SK-N-SH (cell line): Measurements from ENCODE around the gene BCO2.

Experiments
- EP300 ChIP-seq, 2 experiments: IDR thresholded peaks; 2 replicates each; pipeline versions ENCODE4 v1.4.0 to v1.6.1; 2012; ENCODE audit warnings: borderline replicate concordance in 1 of 2, low read depth in 1 of 2, low read length in 1 of 2
- EZH2phosphoT487 ChIP-seq: fragments of 200-600 bp; sonication (generic); IDR thresholded peaks from 2 replicates; pipeline ENCODE4 v1.6.1; 2017; ENCODE audit warnings: low read depth, mixed run types, mild to moderate bottlenecking, antibody characterized with exemption, moderate library complexity, borderline replicate concordance
- FOXM1 ChIP-seq: IDR thresholded peaks from 2 replicates; pipeline ENCODE4 v1.4.0; 2012; ENCODE audit warnings: low read depth, mild to moderate bottlenecking
- MEF2A ChIP-seq: IDR thresholded peaks from 2 replicates; pipeline ENCODE4 v1.4.0; 2012; ENCODE audit warnings: low read depth, borderline replicate concordance
- NFIC ChIP-seq: IDR thresholded peaks from 2 replicates; pipeline ENCODE4 v1.4.0; 2012; ENCODE audit warnings: borderline replicate concordance
- RAD21 ChIP-seq: IDR thresholded peaks from 2 replicates; pipeline ENCODE4 v1.6.1; 2012; ENCODE audit warnings: mild to moderate bottlenecking, low read length
- RXRA ChIP-seq: IDR thresholded peaks from 2 replicates; pipeline ENCODE4 v1.4.0; 2012; ENCODE audit warnings: low read depth, mild to moderate bottlenecking, borderline replicate concordance
- YY1 ChIP-seq: IDR thresholded peaks from 2 replicates; pipeline ENCODE4 v1.4.0; 2012; ENCODE audit warnings: low read depth, mild to moderate bottlenecking
- TF ChIP-seq, protein P1 (sequence below): IDR thresholded peaks from 2 replicates; pipeline ENCODE4 v1.4.0; 2012; ENCODE audit warnings: low read depth, borderline replicate concordance
- TF ChIP-seq, protein P2 (sequence below): fragments of 200-600 bp; sonication (generic); IDR thresholded peaks from 2 replicates; pipeline ENCODE4 v1.6.1; 2017; ENCODE audit warnings: antibody characterized with exemption, mild to moderate bottlenecking, moderate library complexity
- TF ChIP-seq, protein P3 (sequence below): IDR thresholded peaks from 2 replicates; pipeline ENCODE4 v1.4.0; 2012; ENCODE audit warnings: low read depth

DNA sequence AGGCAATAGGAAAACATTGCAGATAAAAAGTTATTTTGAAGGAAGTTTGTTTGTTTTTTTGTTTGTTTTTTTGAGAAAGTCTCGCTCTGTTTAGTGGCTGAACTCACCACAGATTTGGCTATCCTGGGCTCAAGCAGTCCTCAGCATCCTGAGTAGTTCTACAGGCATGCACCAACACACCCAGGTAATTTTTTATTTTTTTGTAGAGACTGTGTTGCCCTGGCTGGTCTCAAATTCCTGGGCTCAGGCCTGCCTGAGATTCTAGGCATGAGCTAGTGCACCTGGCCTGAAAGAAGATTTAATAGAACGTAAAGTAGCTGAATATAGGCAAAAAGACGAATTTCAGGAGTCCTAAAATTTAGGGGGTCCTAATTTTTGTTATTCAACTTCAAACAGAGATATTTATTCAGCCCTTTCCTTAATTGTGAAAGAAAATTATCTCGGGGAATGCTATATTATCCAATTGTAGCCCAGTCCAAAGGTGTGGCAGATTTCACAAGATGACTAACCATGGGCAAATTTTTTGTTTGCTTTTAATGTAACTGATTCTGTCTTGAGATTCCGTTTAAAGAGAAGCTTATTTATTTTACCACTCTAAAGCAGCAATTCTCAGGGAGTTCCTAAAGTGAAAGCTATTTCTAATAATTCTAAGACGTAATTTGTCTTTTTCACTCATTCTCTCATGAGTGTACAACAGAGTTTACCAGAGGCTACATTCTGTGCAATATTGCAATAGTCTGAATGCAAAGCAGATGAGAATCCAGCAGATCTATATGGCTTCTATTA lies 12.4 kb upstream of the BCO2 start:
- TF ChIP-seq, protein P1, sequence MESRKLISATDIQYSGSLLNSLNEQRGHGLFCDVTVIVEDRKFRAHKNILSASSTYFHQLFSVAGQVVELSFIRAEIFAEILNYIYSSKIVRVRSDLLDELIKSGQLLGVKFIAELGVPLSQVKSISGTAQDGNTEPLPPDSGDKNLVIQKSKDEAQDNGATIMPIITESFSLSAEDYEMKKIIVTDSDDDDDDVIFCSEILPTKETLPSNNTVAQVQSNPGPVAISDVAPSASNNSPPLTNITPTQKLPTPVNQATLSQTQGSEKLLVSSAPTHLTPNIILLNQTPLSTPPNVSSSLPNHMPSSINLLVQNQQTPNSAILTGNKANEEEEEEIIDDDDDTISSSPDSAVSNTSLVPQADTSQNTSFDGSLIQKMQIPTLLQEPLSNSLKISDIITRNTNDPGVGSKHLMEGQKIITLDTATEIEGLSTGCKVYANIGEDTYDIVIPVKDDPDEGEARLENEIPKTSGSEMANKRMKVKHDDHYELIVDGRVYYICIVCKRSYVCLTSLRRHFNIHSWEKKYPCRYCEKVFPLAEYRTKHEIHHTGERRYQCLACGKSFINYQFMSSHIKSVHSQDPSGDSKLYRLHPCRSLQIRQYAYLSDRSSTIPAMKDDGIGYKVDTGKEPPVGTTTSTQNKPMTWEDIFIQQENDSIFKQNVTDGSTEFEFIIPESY, result no peak
- TF ChIP-seq, protein P2, sequence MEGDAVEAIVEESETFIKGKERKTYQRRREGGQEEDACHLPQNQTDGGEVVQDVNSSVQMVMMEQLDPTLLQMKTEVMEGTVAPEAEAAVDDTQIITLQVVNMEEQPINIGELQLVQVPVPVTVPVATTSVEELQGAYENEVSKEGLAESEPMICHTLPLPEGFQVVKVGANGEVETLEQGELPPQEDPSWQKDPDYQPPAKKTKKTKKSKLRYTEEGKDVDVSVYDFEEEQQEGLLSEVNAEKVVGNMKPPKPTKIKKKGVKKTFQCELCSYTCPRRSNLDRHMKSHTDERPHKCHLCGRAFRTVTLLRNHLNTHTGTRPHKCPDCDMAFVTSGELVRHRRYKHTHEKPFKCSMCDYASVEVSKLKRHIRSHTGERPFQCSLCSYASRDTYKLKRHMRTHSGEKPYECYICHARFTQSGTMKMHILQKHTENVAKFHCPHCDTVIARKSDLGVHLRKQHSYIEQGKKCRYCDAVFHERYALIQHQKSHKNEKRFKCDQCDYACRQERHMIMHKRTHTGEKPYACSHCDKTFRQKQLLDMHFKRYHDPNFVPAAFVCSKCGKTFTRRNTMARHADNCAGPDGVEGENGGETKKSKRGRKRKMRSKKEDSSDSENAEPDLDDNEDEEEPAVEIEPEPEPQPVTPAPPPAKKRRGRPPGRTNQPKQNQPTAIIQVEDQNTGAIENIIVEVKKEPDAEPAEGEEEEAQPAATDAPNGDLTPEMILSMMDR, result no peak
- no peak for TF ChIP-seq MEF2A
- no peak for TF ChIP-seq YY1
- TF ChIP-seq RAD21, result no peak
- TF ChIP-seq RXRA, result no peak
- TF ChIP-seq NFIC, result no peak
- TF ChIP-seq FOXM1, result no peak
- TF ChIP-seq, protein P3, sequence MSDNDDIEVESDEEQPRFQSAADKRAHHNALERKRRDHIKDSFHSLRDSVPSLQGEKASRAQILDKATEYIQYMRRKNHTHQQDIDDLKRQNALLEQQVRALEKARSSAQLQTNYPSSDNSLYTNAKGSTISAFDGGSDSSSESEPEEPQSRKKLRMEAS, result no peak
- no peak for TF ChIP-seq EP300 (IDR thresholded peaks at IDR 0.05; ENCODE audit: borderline replicate concordance in 1 of 2, low read depth in 1 of 2, low read length in 1 of 2)
- TF ChIP-seq EZH2phosphoT487, result no peak
